Stimulated activated CD8-positive, alpha-beta memory T cell treated with anti-CD3 and anti-CD28 coated beads, Interleukin-2, amount 100 ng/mL, for 1 hour (primary cell): Measurements from ENCODE around the gene CEP70.
"Not testable (repeated sequence)": the region's sequence is repeated elsewhere in the genome, so short reads cannot be mapped to it uniquely, and the experiment has no call there.

Source experiments
- DNase-seq, 2 donors: peaks; one replicate each; pipeline ENCODE4 v3.0.0-alpha.2; 2020; ENCODE audit warnings: low read depth in 2 of 2

CEP70 gene

GRCh38 chr3:138511945-138512344 is 82.1 kb downstream of the CEP70 start:
- no peak for DNase-seq

- no peak for DNase-seq
These were observed 84.5 kb downstream of the CEP70 start for GRCh38 chr3:138509586-138509985.

- DNase-seq = no peak
These were observed 86.5 kb downstream of the CEP70 start for GRCh38 chr3:138507524-138507923.

- no peak for DNase-seq
These were observed 95.1 kb downstream of the CEP70 start for GRCh38 chr3:138498991-138499390.

- no peak for DNase-seq
These were observed 96.2 kb downstream of the CEP70 start for GRCh38 chr3:138497851-138498250.

GRCh38 chr3:138497021-138497420 is 97.0 kb downstream of the CEP70 start:
- DNase-seq = no peak

GRCh38 chr3:138496436-138496835 is 97.6 kb downstream of the CEP70 start:
- no peak for DNase-seq

GRCh38 chr3:138495638-138496037 is 98.4 kb downstream of the CEP70 start:
- not testable (repeated sequence) for DNase-seq

GRCh38 chr3:138494607-138494929 is 99.5 kb downstream of the CEP70 start:
- no peak for DNase-seq

- no peak for DNase-seq
These were observed 100.1 kb downstream of the CEP70 start for GRCh38 chr3:138493804-138494606.

GRCh38 chr3:138492980-138493675 is 100.9 kb downstream of the CEP70 start:
- no peak for DNase-seq

- no peak for DNase-seq
These were observed 102.1 kb downstream of the CEP70 start for GRCh38 chr3:138491971-138492370.

GRCh38 chr3:138486580-138486979 is 107.5 kb downstream of the CEP70 start:
- not testable (repeated sequence) for DNase-seq

- DNase-seq = not testable (repeated sequence)
These were observed 109.4 kb downstream of the CEP70 start for GRCh38 chr3:138484672-138485071.

- no peak for DNase-seq
These were observed 114.6 kb downstream of the CEP70 start for GRCh38 chr3:138479438-138479863.

GRCh38 chr3:138477801-138478200 is 116.3 kb downstream of the CEP70 start:
- DNase-seq = no peak

- DNase-seq = no peak
These were observed 116.9 kb downstream of the CEP70 start for GRCh38 chr3:138477120-138477519.

GRCh38 chr3:138476526-138476925 is 117.5 kb downstream of the CEP70 start:
- no peak for DNase-seq

GRCh38 chr3:138474163-138474562 is 119.9 kb downstream of the CEP70 start:
- DNase-seq = no peak

- no peak for DNase-seq
These were observed 120.7 kb downstream of the CEP70 start for GRCh38 chr3:138473391-138473790.

- DNase-seq = no peak
These were observed 121.8 kb downstream of the CEP70 start for GRCh38 chr3:138472141-138472825.

- DNase-seq = no peak
These were observed 122.6 kb downstream of the CEP70 start for GRCh38 chr3:138471481-138471880.

GRCh38 chr3:138470687-138471086 is 123.4 kb downstream of the CEP70 start:
- no peak for DNase-seq
